ENCODE measurements around the gene CDC42BPA.

- TF ChIP-seq, protein P1, sequence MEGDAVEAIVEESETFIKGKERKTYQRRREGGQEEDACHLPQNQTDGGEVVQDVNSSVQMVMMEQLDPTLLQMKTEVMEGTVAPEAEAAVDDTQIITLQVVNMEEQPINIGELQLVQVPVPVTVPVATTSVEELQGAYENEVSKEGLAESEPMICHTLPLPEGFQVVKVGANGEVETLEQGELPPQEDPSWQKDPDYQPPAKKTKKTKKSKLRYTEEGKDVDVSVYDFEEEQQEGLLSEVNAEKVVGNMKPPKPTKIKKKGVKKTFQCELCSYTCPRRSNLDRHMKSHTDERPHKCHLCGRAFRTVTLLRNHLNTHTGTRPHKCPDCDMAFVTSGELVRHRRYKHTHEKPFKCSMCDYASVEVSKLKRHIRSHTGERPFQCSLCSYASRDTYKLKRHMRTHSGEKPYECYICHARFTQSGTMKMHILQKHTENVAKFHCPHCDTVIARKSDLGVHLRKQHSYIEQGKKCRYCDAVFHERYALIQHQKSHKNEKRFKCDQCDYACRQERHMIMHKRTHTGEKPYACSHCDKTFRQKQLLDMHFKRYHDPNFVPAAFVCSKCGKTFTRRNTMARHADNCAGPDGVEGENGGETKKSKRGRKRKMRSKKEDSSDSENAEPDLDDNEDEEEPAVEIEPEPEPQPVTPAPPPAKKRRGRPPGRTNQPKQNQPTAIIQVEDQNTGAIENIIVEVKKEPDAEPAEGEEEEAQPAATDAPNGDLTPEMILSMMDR (IDR thresholded peaks at IDR 0.05): no peak
- TF ChIP-seq ZFX (IDR thresholded peaks at IDR 0.05; ENCODE audit: borderline replicate concordance): no peak
Observed at GRCh38 chr1:227042292-227042691, 276.0 kb downstream of the CDC42BPA start.

All from 22Rv1 (cell line).